GM12878 (cell line): ENCODE results near the gene CBLB. TPM values are rescaled to one million over a fixed set of nuclear protein-coding genes. Genes with fewer than 3 reads are reported as not detected.

Experiments
- ATAC-seq: fragments of 200-7000 bp; cut with Tn5 transposase; 3 replicates; pipeline ENCODE4 v1.9.1; 2020; ENCODE audit warnings: mild to moderate bottlenecking, moderate library complexity
- BruUV-seq: library from RNA; stranded (reverse); fragments of 400-500 nt; replicated peaks from 2 replicates; lab custom pipeline; 2021; lab: Mats Ljungman, UMichigan
- CTCF ChIA-PET: fragments of 300-600 bp; sonication (Branson Sonifier 250); formaldehyde crosslinking; extraction: SDS; loops from one replicate; lab custom pipeline; 2021; ENCODE audit warnings: inconsistent platforms; lab: Yijun Ruan, JAX
- POLR2A ChIA-PET: fragments of 350-600 bp; formaldehyde crosslinking; extraction: SDS; loops from one replicate; lab custom pipeline; 2021; ENCODE audit warnings: inconsistent platforms; lab: Charles Lee
- RAD21 ChIA-PET: fragments of 300-600 bp; sonication (Branson Sonifier 250); formaldehyde crosslinking; loops from one replicate; lab custom pipeline; 2023; ENCODE audit warnings: antibody characterized with exemption; ENCODE audit not compliant: unreplicated experiment; lab: Charles Lee
- SMC1A ChIA-PET: fragments of 300-600 bp; sonication (Branson Sonifier 250); formaldehyde crosslinking; loops from one replicate; lab custom pipeline; 2023; ENCODE audit not compliant: unreplicated experiment, uncharacterized antibody; lab: Charles Lee
- DNase-seq: peaks from one replicate; pipeline ENCODE4 v3.0.0-alpha.2; 2011; ENCODE audit warnings: low read depth, low spot score
- FAIRE-seq: peaks from 3 replicates; lab custom pipeline; 2011; peaks lifted over from hg19 to GRCh38; lab: Jason Lieb, UNC
- H2AFZ ChIP-seq: 2 replicates; pipeline ENCODE4 v1.6.0; 2011; ENCODE audit warnings: low read depth, low read length, control low read depth; ENCODE audit not compliant: control insufficient read depth
- H3K27ac ChIP-seq: 2 replicates; pipeline ENCODE4 v1.5.1; 2011; ENCODE audit warnings: control low read depth; ENCODE audit not compliant: control insufficient read depth, insufficient read depth
- H3K27me3 ChIP-seq, 2 experiments: replicated peaks in 1 of 2; 2 replicates each; pipeline versions ENCODE4 v1.6.0 to v1.6.1; 2011; ENCODE audit warnings: low read length in 1 of 2; ENCODE audit not compliant: control insufficient read depth in 2 of 2, insufficient read depth in 2 of 2
- H3K36me3 ChIP-seq, 2 experiments: 2 replicates each; pipeline ENCODE4 v1.5.1; 2011; ENCODE audit warnings: low read length in 1 of 2; ENCODE audit not compliant: control insufficient read depth in 2 of 2, insufficient read depth in 2 of 2
- H3K4me1 ChIP-seq: 2 replicates; pipeline ENCODE4 v1.6.1; 2011; ENCODE audit warnings: mild to moderate bottlenecking, low read length, moderate library complexity, mixed read lengths; ENCODE audit not compliant: control insufficient read depth, insufficient read depth
- H3K4me2 ChIP-seq: 2 replicates; pipeline ENCODE4 v1.6.0; 2011; ENCODE audit warnings: control low read depth; ENCODE audit not compliant: control insufficient read depth, insufficient read depth
- H3K4me3 ChIP-seq: fragments of 200-600 bp; sonication (generic); 2 replicates; pipeline ENCODE4 v1.5.1; 2016
- H3K79me2 ChIP-seq: 2 replicates; pipeline ENCODE4 v1.6.0; 2011; ENCODE audit warnings: low read length; ENCODE audit not compliant: control insufficient read depth, insufficient read depth
- H3K9ac ChIP-seq: 2 replicates; pipeline ENCODE4 v1.8.0; 2011; ENCODE audit warnings: low read length, control low read depth, mixed read lengths; ENCODE audit not compliant: control insufficient read depth, insufficient read depth
- H3K9me3 ChIP-seq: replicated peaks from 3 replicates; pipeline ENCODE4 v1.5.1; 2011; ENCODE audit warnings: mild to moderate bottlenecking, low read length; ENCODE audit not compliant: control insufficient read depth, insufficient read depth
- H4K20me1 ChIP-seq: 2 replicates; pipeline ENCODE4 v1.6.0; 2011; ENCODE audit not compliant: control insufficient read depth, insufficient read depth
- CBFB ChIP-seq: IDR thresholded peaks from 2 replicates; pipeline ENCODE4 v1.6.1; 2016; ENCODE audit warnings: antibody characterized with exemption, low read depth
- CHD1 ChIP-seq: IDR thresholded peaks from 2 replicates; pipeline ENCODE4 v1.6.1; 2012; ENCODE audit warnings: low read depth, low read length, improper control_type of control experiment
- HCFC1 ChIP-seq: fragments of 150-350 bp; IDR thresholded peaks from 2 replicates; pipeline ENCODE4 v1.6.1; 2014; ENCODE audit warnings: low read length
- KDM1A ChIP-seq: fragments of 200-600 bp; sonication (generic); IDR thresholded peaks from 2 replicates; pipeline ENCODE4 v1.6.1; 2016; ENCODE audit warnings: borderline replicate concordance
- NFXL1 ChIP-seq: fragments of 450-650 bp; IDR thresholded peaks from 2 replicates; pipeline ENCODE4 v1.6.1; 2017; ENCODE audit warnings: antibody characterized with exemption, mild to moderate bottlenecking, borderline replicate concordance
- NFYB ChIP-seq: IDR thresholded peaks from 2 replicates; pipeline ENCODE4 v1.6.1; 2011; ENCODE audit warnings: low read depth, mild to moderate bottlenecking, low read length, improper control_type of control experiment, moderate library complexity; ENCODE audit not compliant: insufficient read depth
- NKRF ChIP-seq: fragments of 450-650 bp; conservative IDR thresholded peaks from 2 replicates; pipeline ENCODE4 v1.6.1; 2017; ENCODE audit warnings: mild to moderate bottlenecking, moderate library complexity
- NR2C2 ChIP-seq: IDR thresholded peaks from 2 replicates; pipeline ENCODE4 v1.6.1; 2011; ENCODE audit warnings: borderline replicate concordance, low read depth; ENCODE audit not compliant: control insufficient read depth, insufficient read length
- RB1 ChIP-seq: fragments of 450-650 bp; formaldehyde crosslinking; IDR thresholded peaks from 2 replicates; pipeline ENCODE4 v1.6.1; 2017; ENCODE audit warnings: mild to moderate bottlenecking, borderline replicate concordance
- RBBP5 ChIP-seq: fragments of 200-600 bp; sonication (generic); conservative IDR thresholded peaks from 2 replicates; pipeline ENCODE4 v1.6.1; 2016
- WGBS: methylation state at CpG from one replicate; pipeline ENCODE4 v1.1.6; 2016; ENCODE audit warnings: low lambda C conversion rate; ENCODE audit not compliant: insufficient replicate concordance, insufficient coverage; ENCODE audit errors: missing lambda C conversion rate; 5-methylcytosine and 5-hydroxymethylcytosine counted together
- in situ Hi-C: fragments of 300-500 bp; cut with MboI; formaldehyde crosslinking; loops from 9 replicates; pipeline ENCODE4 v1.14.3; 2018; ENCODE audit warnings: mixed read lengths
- intact Hi-C: fragments of 100-400 bp; cut with micrococcal nuclease; formaldehyde crosslinking; loops from one replicate; pipeline ENCODE4 v1.14.2; 2022; ENCODE audit not compliant: unreplicated experiment
- polyA plus RNA-seq, 11 experiments: library from polyadenylated mRNA; depleted of rRNA in 4 of 11; unstranded in 6 of 11; stranded (reverse) in 5 of 11; fragments of >200 nt; fragmentation: Nextera tagmentation in 4 of 11; fragmentation: Illumina TruSeq in 1 of 11; extraction: Ambion mirVana in 4 of 11; extraction: Trizol in 1 of 11; gene quantifications; 1 replicate in 1 of 11; 2 replicates in 10 of 11; pipeline versions ENCODE4 v1.2.1 to v1.2.3, GENCODE V29; 2011 to 2016; ENCODE audit warnings: inconsistent platforms in 2 of 11, missing spikeins in 2 of 11, low read depth in 1 of 11
- total RNA-seq, 4 experiments: library from RNA; depleted of rRNA in 3 of 4; stranded (reverse); fragments of >200 nt in 3 of 4; fragmentation: Illumina TruSeq in 1 of 4; extraction: Trizol in 1 of 4; gene quantifications; 2 replicates each; pipeline versions ENCODE4 v1.2.1 to v1.2.3, GENCODE V29; 2013 to 2021

CBLB gene
- total and polyA plus RNA-seq, 10 of the 15 experiments (the other 5 are each of a cell fraction or from before 2014, with no cell fraction given): 17.2 to 107 (median 41.9) TPM

- peaks cover 53% of the 10 kb centered on the region for H3K4me1 ChIP-seq
- no peak overlapping the region for H2AFZ ChIP-seq
- H3K9me3 ChIP-seq: peaks cover 3% of the 10 kb centered on the region; the same call in 2 of the 3 replicates
- 97% methylated on average over 4 of the region's 4 CpGs for WGBS
- ATAC-seq (no peak), DNase-seq (no peak), FAIRE-seq (no peak)
- no TSS peak for BruUV-seq
- no peaks in the 10 kb centered on the region for H3K27me3 ChIP-seq
- peaks cover 0 to 4% of the 10 kb centered on the region in 2 experiments; a peak in 2 of 4 replicates for H3K36me3 ChIP-seq
- ChIA-PET RAD21 (interaction anchor here (0.7 to 1.7 kb wide), 2 partner anchors 31 to 34 kb away, joined by 3 to 7 read pairs; no protein-coding TSS in a partner anchor), POLR2A (no interaction called here), SMC1A (interaction anchor here (0.9 to 2.6 kb wide), 6 partner anchors 8 to 352 kb away, joined by 3 to 10 read pairs (median 4); no protein-coding TSS in a partner anchor), CTCF (no interaction called here)
- H3K27ac ChIP-seq: no peak overlapping the region
- H3K4me2 ChIP-seq: no peak overlapping the region
- H3K79me2 ChIP-seq: peaks cover 36% of the 10 kb centered on the region
- no peak overlapping the region for H3K4me3 ChIP-seq
- TF ChIP-seq CHD1: no peak
- TF ChIP-seq CBFB: no peak
- TF ChIP-seq NFYB: no peak
- TF ChIP-seq RB1: no peak
- no peak for TF ChIP-seq KDM1A
- TF ChIP-seq RBBP5: no peak
- no peak for TF ChIP-seq NKRF
- no peak for TF ChIP-seq HCFC1
- TF ChIP-seq NR2C2: no peak
- no peak for TF ChIP-seq NFXL1
- in situ Hi-C loops: no loop called here
- intact Hi-C loops: loop anchor here (10.0 kb wide), 1 partner anchor 422 kb away; no protein-coding TSS in a partner anchor
- H3K9ac ChIP-seq: no peak overlapping the region
- H4K20me1 ChIP-seq: no peaks in the 10 kb centered on the region
Measured at GRCh38 chr3:105832644-105833043, 36.2 kb downstream of the CBLB start.
